D721Med (cell line): ENCODE results near the gene NSD2.
"Not testable (repeated sequence)": the region's sequence is repeated elsewhere in the genome, so short reads cannot be mapped to it uniquely, and the experiment has no call there.

Source experiments
- DNase-seq: peaks from one replicate; pipeline ENCODE4 v3.0.0; 2011; ENCODE audit warnings: low spot score; ENCODE audit not compliant: insufficient read length
- FAIRE-seq: peaks from 2 replicates; lab custom pipeline; 2011; peaks lifted over from hg19 to GRCh38; lab: Jason Lieb, UNC
- CTCF ChIP-seq: IDR thresholded peaks from 2 replicates; pipeline ENCODE4 v1.5.1; 2012; ENCODE audit warnings: mild to moderate bottlenecking, control low read depth; ENCODE audit not compliant: insufficient read depth; ENCODE audit errors: missing control alignments

Gene NSD2

GRCh38 chr4:1834047-1834775 is 37.0 kb upstream of the NSD2 start:
- no peak for DNase-seq

GRCh38 chr4:1835836-1836235 is 35.4 kb upstream of the NSD2 start:
- DNase-seq, FAIRE-seq: not testable (repeated sequence)

More at GRCh38 chr4:1834047-1834775, 37.0 kb upstream of the NSD2 start:
- no peak for FAIRE-seq
- no peak for TF ChIP-seq CTCF

GRCh38 chr4:1836650-1837049 is 34.5 kb upstream of the NSD2 start:
- no peak for TF ChIP-seq CTCF
- no peak for DNase-seq
- FAIRE-seq: no peak

GRCh38 chr4:1837069-1837468 is 34.1 kb upstream of the NSD2 start:
- no peak for TF ChIP-seq CTCF
- FAIRE-seq: no peak
- DNase-seq: no peak

GRCh38 chr4:1839282-1839681 is 31.9 kb upstream of the NSD2 start:
- TF ChIP-seq CTCF: no peak
- FAIRE-seq: no peak
- DNase-seq: no peak

- TF ChIP-seq CTCF: no peak
- FAIRE-seq (no peak), DNase-seq (no peak)
Observed at GRCh38 chr4:1841201-1841886, 29.8 kb upstream of the NSD2 start.

- FAIRE-seq (no peak), DNase-seq (no peak)
- TF ChIP-seq CTCF: no peak
Observed at GRCh38 chr4:1841887-1842210, 29.3 kb upstream of the NSD2 start.
